Panc1 (cell line): ENCODE results near the gene OR6J1. TPM values are rescaled to one million over a fixed set of nuclear protein-coding genes. Genes with fewer than 3 reads are reported as not detected.

Experiments
- ATAC-seq: fragments of 200-7000 bp; cut with Tn5 transposase; 2 replicates; pipeline ENCODE4 v1.9.1; 2020; ENCODE audit warnings: mild to moderate bottlenecking, moderate library complexity
- BruUV-seq: library from RNA; stranded (reverse); fragments of 400-500 nt; replicated peaks from 2 replicates; lab custom pipeline; 2021; lab: Mats Ljungman, UMichigan
- CTCF ChIA-PET: fragments of 300-600 bp; sonication (Branson Sonifier 250); formaldehyde crosslinking; loops from one replicate; lab custom pipeline; 2022; ENCODE audit warnings: antibody characterized with exemption; lab: Charles Lee
- POLR2A ChIA-PET: fragments of 300-600 bp; sonication (Branson Sonifier 250); formaldehyde crosslinking; loops from one replicate; lab custom pipeline; 2022; ENCODE audit warnings: antibody characterized with exemption; lab: Charles Lee
- DNase-seq: peaks from one replicate; pipeline ENCODE4 v3.0.0-alpha.2; 2010; ENCODE audit warnings: low read depth, low spot score
- H3K27ac ChIP-seq: 2 replicates; pipeline ENCODE4 v1.5.1; 2011; ENCODE audit warnings: mild to moderate bottlenecking, low read length, inconsistent platforms
- H3K27me3 ChIP-seq: fragments of 200-500 bp; sonication (Bioruptor generic); 2 replicates; pipeline ENCODE4 v1.6.0; 2014; ENCODE audit warnings: low read length, inconsistent platforms; ENCODE audit not compliant: control insufficient read depth, insufficient read depth
- H3K36me3 ChIP-seq: fragments of 200-500 bp; sonication (Bioruptor generic); 2 replicates; pipeline ENCODE4 v1.5.1; 2014; ENCODE audit warnings: inconsistent platforms, mild to moderate bottlenecking, low read length, moderate library complexity; ENCODE audit not compliant: control insufficient read depth, insufficient read depth
- H3K4me1 ChIP-seq: 2 replicates; pipeline ENCODE4 v1.5.1; 2011; ENCODE audit warnings: inconsistent platforms, mild to moderate bottlenecking, low read length, moderate library complexity; ENCODE audit not compliant: control insufficient read depth, insufficient read depth
- H3K4me3 ChIP-seq, 2 experiments: 2 replicates each; pipeline ENCODE4 v1.5.1; 2011 to 2012; ENCODE audit warnings: low read depth in 2 of 2, low read length in 2 of 2, mild to moderate bottlenecking in 2 of 2, inconsistent platforms in 1 of 2, moderate library complexity in 1 of 2
- H3K9me3 ChIP-seq: fragments of 200-500 bp; sonication (Bioruptor generic); 2 replicates; pipeline ENCODE4 v1.5.1; 2014; ENCODE audit warnings: low read depth, mild to moderate bottlenecking, inconsistent platforms, low read length, moderate library complexity; ENCODE audit not compliant: control insufficient read depth, insufficient read depth
- POLR2AphosphoS5 ChIP-seq: IDR thresholded peaks from 2 replicates; pipeline ENCODE4 v1.6.1; 2012; ENCODE audit warnings: mild to moderate bottlenecking, low read depth, low read length, moderate library complexity
- SIN3A ChIP-seq: IDR thresholded peaks from 2 replicates; pipeline ENCODE4 v1.6.1; 2012; ENCODE audit warnings: low read depth, mild to moderate bottlenecking, low read length, moderate library complexity, borderline replicate concordance; ENCODE audit not compliant: insufficient read depth
- TCF7L2 ChIP-seq: IDR thresholded peaks from 2 replicates; pipeline ENCODE4 v1.6.1; 2011; ENCODE audit warnings: mild to moderate bottlenecking, low read depth, low read length, inconsistent platforms
- in situ Hi-C: cut with HindIII; loops from 2 replicates; pipeline ENCODE4 v1.10.0; 2016; ENCODE audit warnings: low sequenced_read_pairs, low pct_unique_long_range_greater_than_20kb
- intact Hi-C: fragments of 100-400 bp; cut with micrococcal nuclease; formaldehyde crosslinking; loops from one replicate; pipeline ENCODE4 v1.10.0; 2022; ENCODE audit not compliant: unreplicated experiment
- total RNA-seq: library from RNA; stranded (reverse); gene quantifications from one replicate; pipeline ENCODE4 v1.2.1, GENCODE V29; 2021; ENCODE audit not compliant: unreplicated experiment
- TF ChIP-seq, protein P1 (sequence below): fragments of 450-650 bp; IDR thresholded peaks from 2 replicates; pipeline ENCODE4 v1.5.1; 2017; ENCODE audit warnings: mild to moderate bottlenecking
- TF ChIP-seq, protein P2 (sequence below), 2 experiments: IDR thresholded peaks; 2 replicates each; pipeline ENCODE4 v1.6.1; 2011 to 2012; ENCODE audit warnings: low read depth in 2 of 2, control low read depth in 1 of 2, low read length in 1 of 2, mild to moderate bottlenecking in 1 of 2, moderate library complexity in 1 of 2; ENCODE audit not compliant: insufficient read depth in 1 of 2

Gene OR6J1
- total RNA-seq, 1 experiment from 2014 or later = not detected

DNA sequence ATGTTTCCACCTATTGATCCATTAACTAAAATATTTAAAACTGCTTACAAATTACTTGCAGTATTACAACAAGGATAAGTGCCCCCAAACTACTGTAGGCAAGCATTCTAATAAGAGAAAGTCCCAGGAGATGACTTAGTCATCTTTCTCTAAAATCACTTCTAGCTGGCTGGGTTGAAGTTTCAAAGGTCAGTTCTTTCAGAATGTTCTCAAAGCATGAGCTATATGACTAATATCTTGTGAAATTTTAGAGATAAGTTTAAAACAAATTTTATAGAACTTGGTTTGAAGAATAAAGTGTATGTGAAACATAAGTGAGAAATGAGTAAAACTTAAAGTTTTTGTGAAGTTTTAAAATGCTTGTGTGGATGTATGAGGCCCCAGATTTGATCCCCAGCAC, 24.3 kb upstream of the OR6J1 start:
- DNase-seq (no peak), ATAC-seq (no peak)
- ChIA-PET POLR2A (no interaction called here), CTCF (no interaction called here)
- TF ChIP-seq, protein P1, sequence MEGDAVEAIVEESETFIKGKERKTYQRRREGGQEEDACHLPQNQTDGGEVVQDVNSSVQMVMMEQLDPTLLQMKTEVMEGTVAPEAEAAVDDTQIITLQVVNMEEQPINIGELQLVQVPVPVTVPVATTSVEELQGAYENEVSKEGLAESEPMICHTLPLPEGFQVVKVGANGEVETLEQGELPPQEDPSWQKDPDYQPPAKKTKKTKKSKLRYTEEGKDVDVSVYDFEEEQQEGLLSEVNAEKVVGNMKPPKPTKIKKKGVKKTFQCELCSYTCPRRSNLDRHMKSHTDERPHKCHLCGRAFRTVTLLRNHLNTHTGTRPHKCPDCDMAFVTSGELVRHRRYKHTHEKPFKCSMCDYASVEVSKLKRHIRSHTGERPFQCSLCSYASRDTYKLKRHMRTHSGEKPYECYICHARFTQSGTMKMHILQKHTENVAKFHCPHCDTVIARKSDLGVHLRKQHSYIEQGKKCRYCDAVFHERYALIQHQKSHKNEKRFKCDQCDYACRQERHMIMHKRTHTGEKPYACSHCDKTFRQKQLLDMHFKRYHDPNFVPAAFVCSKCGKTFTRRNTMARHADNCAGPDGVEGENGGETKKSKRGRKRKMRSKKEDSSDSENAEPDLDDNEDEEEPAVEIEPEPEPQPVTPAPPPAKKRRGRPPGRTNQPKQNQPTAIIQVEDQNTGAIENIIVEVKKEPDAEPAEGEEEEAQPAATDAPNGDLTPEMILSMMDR = no peak
- no peak for TF ChIP-seq TCF7L2
- TF ChIP-seq, protein P2, sequence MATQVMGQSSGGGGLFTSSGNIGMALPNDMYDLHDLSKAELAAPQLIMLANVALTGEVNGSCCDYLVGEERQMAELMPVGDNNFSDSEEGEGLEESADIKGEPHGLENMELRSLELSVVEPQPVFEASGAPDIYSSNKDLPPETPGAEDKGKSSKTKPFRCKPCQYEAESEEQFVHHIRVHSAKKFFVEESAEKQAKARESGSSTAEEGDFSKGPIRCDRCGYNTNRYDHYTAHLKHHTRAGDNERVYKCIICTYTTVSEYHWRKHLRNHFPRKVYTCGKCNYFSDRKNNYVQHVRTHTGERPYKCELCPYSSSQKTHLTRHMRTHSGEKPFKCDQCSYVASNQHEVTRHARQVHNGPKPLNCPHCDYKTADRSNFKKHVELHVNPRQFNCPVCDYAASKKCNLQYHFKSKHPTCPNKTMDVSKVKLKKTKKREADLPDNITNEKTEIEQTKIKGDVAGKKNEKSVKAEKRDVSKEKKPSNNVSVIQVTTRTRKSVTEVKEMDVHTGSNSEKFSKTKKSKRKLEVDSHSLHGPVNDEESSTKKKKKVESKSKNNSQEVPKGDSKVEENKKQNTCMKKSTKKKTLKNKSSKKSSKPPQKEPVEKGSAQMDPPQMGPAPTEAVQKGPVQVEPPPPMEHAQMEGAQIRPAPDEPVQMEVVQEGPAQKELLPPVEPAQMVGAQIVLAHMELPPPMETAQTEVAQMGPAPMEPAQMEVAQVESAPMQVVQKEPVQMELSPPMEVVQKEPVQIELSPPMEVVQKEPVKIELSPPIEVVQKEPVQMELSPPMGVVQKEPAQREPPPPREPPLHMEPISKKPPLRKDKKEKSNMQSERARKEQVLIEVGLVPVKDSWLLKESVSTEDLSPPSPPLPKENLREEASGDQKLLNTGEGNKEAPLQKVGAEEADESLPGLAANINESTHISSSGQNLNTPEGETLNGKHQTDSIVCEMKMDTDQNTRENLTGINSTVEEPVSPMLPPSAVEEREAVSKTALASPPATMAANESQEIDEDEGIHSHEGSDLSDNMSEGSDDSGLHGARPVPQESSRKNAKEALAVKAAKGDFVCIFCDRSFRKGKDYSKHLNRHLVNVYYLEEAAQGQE (IDR thresholded peaks at IDR 0.05; ENCODE audit: insufficient read depth in 1 of 2, low read depth in 2 of 2, low read length in 1 of 2) = no peak
- no peak for TF ChIP-seq POLR2AphosphoS5
- no peak for TF ChIP-seq SIN3A
- intact Hi-C loops = no loop called here
- no peaks in the 10 kb centered on the region for H3K36me3 ChIP-seq
- H3K4me3 ChIP-seq = no peak overlapping the region
- H3K27me3 ChIP-seq = no peaks in the 10 kb centered on the region
- no TSS peak for BruUV-seq
- H3K27ac ChIP-seq = no peak overlapping the region
- in situ Hi-C loops = no loop called here
- no peaks in the 10 kb centered on the region for H3K4me1 ChIP-seq
- no peaks in the 10 kb centered on the region for H3K9me3 ChIP-seq

DNA sequence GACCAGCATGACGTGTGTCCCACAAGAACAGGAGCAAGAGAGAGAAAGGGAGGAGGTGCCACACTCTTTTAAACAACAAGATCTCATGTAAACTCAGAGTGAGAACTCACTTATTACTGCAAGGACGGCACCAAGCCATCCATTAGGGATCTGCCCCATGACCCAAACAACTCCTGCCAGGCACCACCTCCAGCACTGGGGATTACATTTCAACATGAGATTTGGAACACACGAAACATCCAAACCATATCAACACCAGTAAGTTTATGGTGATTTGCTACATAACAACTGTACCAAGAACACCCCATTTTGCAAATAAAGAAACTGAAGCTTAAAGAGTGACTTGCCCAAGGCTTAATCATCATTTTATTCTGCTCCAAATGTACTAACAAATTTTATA, 23.7 kb upstream of the OR6J1 start:
- POLR2A ChIA-PET = no interaction called here
- BruUV-seq = no TSS peak
- no peak for ATAC-seq
- Histone ChIP-seq H3K9me3 (no peaks in the 10 kb centered on the region), H3K36me3 (no peaks in the 10 kb centered on the region), H3K27me3 (no peaks in the 10 kb centered on the region), H3K4me1 (no peaks in the 10 kb centered on the region), H3K4me3 (no peak overlapping the region), H3K27ac (no peak overlapping the region)
- intact Hi-C loops = no loop called here
- in situ Hi-C loops = no loop called here
- CTCF ChIA-PET = no interaction called here
- TF ChIP-seq, protein P2 (IDR thresholded peaks at IDR 0.05; ENCODE audit: insufficient read depth in 1 of 2, low read depth in 2 of 2, low read length in 1 of 2) = no peak
- TF ChIP-seq SIN3A (no peak), TCF7L2 (no peak)
- TF ChIP-seq, protein P1 = no peak
- DNase-seq = no peak
